ENCODE data around the gene ZNF43. TPM values are rescaled to one million over a fixed set of nuclear protein-coding genes. Genes with fewer than 3 reads are reported as not detected.
"Not testable (repeated sequence)": the region's sequence is repeated elsewhere in the genome, so short reads cannot be mapped to it uniquely, and the experiment has no call there.

Gene ZNF43
- 1 to 10 TPM; 5.9 to 7.2 TPM for total RNA-seq

GRCh38 chr19:21835810-21836444 is at the start of gene ZNF43:
ZNF43 (minus strand) TSS chr19:21836182; CDS start chr19:21836038, 144 bp downstream.
- peak within 1 kb of the TSS; percentile 85 to 91 for H3K27ac ChIP-seq
- DNase-seq (ENCODE audit: low spot score): peak; percentile 99
- H3K9me3 ChIP-seq: peaks cover 0 to 9% of the 10 kb centered on the region in 2 donors
- TF ChIP-seq, protein P1, sequence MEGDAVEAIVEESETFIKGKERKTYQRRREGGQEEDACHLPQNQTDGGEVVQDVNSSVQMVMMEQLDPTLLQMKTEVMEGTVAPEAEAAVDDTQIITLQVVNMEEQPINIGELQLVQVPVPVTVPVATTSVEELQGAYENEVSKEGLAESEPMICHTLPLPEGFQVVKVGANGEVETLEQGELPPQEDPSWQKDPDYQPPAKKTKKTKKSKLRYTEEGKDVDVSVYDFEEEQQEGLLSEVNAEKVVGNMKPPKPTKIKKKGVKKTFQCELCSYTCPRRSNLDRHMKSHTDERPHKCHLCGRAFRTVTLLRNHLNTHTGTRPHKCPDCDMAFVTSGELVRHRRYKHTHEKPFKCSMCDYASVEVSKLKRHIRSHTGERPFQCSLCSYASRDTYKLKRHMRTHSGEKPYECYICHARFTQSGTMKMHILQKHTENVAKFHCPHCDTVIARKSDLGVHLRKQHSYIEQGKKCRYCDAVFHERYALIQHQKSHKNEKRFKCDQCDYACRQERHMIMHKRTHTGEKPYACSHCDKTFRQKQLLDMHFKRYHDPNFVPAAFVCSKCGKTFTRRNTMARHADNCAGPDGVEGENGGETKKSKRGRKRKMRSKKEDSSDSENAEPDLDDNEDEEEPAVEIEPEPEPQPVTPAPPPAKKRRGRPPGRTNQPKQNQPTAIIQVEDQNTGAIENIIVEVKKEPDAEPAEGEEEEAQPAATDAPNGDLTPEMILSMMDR (IDR thresholded peaks at IDR 0.05): no peak
- H3K36me3 ChIP-seq: no peaks in the 10 kb centered on the region
- peak within 1 kb of the TSS; percentile 62 to 63 for H3K4me3 ChIP-seq
- peaks cover 0 to 9% of the 10 kb centered on the region in 2 donors for H3K4me1 ChIP-seq
- H3K27me3 ChIP-seq: no peaks in the 10 kb centered on the region

DNA sequence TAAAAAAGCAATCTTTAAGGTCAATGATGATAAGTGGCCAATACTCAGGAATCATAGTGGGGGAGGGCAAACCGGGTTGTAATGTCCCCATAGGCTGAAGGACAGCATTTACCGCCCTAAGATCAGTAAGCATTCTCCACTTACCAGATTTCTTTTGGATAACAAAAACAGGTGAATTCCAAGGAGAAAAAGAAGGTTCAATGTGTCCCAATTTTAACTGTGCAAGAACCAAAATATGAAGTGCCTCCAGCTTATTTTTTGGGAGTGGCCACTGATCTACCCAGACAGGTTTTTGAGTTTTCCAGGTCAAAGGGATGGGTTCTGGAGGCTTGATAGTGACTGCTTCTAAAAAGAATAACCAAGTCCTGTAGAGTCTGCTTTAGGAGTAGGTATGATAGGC is 49.5 kb upstream of the ZNF43 start:
- not testable (repeated sequence) for DNase-seq (ENCODE audit: low spot score); H3K4me1 ChIP-seq; H3K27ac ChIP-seq; H3K36me3 ChIP-seq; H3K9me3 ChIP-seq; H3K4me3 ChIP-seq; H3K27me3 ChIP-seq

- not testable (repeated sequence) for H3K36me3 ChIP-seq; H3K9me3 ChIP-seq; H3K4me1 ChIP-seq; DNase-seq (ENCODE audit: low spot score); H3K27me3 ChIP-seq; H3K27ac ChIP-seq; H3K4me3 ChIP-seq
Observed at GRCh38 chr19:21884786-21885185, 48.8 kb upstream of the ZNF43 start.

- TF ChIP-seq, protein P1 (IDR thresholded peaks at IDR 0.05): no peak
Observed at GRCh38 chr19:21883516-21883915, 47.5 kb upstream of the ZNF43 start.

DNA sequence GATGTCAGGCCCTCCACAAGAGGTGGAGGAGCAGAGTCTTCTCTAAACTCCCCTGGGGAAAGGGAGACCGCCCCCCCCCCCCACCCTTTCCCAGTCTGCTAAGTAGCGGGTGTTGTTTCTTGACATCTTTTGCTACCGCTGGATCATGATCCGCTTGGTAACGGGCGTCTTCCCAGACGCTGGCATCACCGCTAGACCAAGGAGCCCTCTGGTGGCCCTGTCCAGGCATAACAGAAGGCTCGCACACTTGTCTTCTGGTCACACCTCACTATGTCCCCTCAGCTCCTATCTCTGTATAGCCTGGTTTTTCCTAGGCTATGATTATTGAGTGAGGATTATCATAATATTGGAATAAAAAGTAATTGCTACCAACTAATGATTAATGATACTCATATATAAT is 44.8 kb upstream of the ZNF43 start:
- H3K27me3 ChIP-seq; H3K9me3 ChIP-seq; H3K4me3 ChIP-seq; H3K4me1 ChIP-seq; H3K36me3 ChIP-seq; H3K27ac ChIP-seq; DNase-seq (ENCODE audit: low spot score): not testable (repeated sequence)
- TF ChIP-seq, protein P1 (IDR thresholded peaks at IDR 0.05): peak in 1 of 2 donors; percentile 39

More at GRCh38 chr19:21883516-21883915, 47.5 kb upstream of the ZNF43 start:
- no peak for DNase-seq (ENCODE audit: low spot score)
- Histone ChIP-seq H3K9me3 (no peaks in the 10 kb centered on the region), H3K4me1 (no peaks in the 10 kb centered on the region), H3K27me3 (no peaks in the 10 kb centered on the region), H3K36me3 (no peaks in the 10 kb centered on the region), H3K4me3 (no peak overlapping the region), H3K27ac (no peak overlapping the region)

- TF ChIP-seq, protein P1 (IDR thresholded peaks at IDR 0.05): no peak
- DNase-seq (ENCODE audit: low spot score): no peak
- Histone ChIP-seq H3K27me3 (no peaks in the 10 kb centered on the region), H3K4me1 (no peaks in the 10 kb centered on the region), H3K36me3 (no peaks in the 10 kb centered on the region), H3K4me3 (no peak overlapping the region), H3K9me3 (no peaks in the 10 kb centered on the region), H3K27ac (no peak overlapping the region)
Observed at GRCh38 chr19:21878646-21879045, 42.7 kb upstream of the ZNF43 start.

DNA sequence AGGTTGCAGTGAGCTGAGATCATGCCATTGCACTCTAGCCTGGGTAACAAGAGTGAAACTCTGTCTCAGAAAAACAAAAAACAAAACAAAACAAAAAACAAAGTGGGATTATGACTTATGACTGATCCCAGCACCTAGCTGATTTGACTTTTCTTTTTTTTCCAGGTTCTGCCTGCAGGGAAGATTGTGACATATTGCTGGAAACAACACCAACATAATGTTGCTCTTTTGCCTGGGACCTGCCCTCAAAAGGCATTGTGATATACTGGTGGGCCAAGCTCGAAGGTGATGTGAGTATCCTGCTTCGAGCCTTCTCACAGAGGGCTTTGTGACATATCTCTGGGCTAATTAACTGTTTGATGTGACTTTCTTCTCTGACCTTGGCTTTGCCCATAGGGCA is 42.0 kb upstream of the ZNF43 start:
- DNase-seq (ENCODE audit: low spot score): no peak
- Histone ChIP-seq H3K36me3 (no peaks in the 10 kb centered on the region), H3K27me3 (no peaks in the 10 kb centered on the region), H3K4me1 (no peaks in the 10 kb centered on the region), H3K9me3 (no peaks in the 10 kb centered on the region), H3K27ac (no peak overlapping the region), H3K4me3 (no peak overlapping the region)
- TF ChIP-seq, protein P1 (IDR thresholded peaks at IDR 0.05): no peak

- not testable (repeated sequence) for H3K4me1 ChIP-seq; H3K27me3 ChIP-seq; DNase-seq (ENCODE audit: low spot score); H3K36me3 ChIP-seq; H3K27ac ChIP-seq; H3K9me3 ChIP-seq; H3K4me3 ChIP-seq
Observed at GRCh38 chr19:21876608-21877007, 40.6 kb upstream of the ZNF43 start.
